ENCODE data around the gene MYO18B. TPM values are rescaled to one million over a fixed set of nuclear protein-coding genes. Genes with fewer than 3 reads are reported as not detected.

The MYO18B gene
- polyA plus RNA-seq, 1 donor (not counting 4 experiments of a cell fraction or from before 2014, with no cell fraction given): not detected

DNA sequence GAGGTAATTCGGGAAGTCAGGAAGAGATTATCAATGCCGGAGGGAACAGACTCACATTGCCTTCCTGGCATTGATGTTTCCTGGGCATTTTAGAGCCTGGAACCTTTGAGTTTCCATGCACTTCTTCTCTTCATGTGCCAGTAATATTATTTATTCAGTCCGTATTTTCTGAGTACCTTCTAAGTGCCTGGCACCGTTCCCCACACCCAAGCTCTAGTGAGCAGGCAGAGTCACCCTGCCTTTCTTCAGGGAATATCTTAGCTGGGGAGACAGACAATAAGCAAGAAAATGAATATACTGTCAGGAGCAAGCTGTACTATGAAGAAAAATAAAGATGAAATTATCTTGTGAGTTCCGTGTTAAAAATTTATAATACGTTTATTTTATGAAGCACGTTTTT is 291.1 kb downstream of the MYO18B start:
- TF ChIP-seq, protein P1, sequence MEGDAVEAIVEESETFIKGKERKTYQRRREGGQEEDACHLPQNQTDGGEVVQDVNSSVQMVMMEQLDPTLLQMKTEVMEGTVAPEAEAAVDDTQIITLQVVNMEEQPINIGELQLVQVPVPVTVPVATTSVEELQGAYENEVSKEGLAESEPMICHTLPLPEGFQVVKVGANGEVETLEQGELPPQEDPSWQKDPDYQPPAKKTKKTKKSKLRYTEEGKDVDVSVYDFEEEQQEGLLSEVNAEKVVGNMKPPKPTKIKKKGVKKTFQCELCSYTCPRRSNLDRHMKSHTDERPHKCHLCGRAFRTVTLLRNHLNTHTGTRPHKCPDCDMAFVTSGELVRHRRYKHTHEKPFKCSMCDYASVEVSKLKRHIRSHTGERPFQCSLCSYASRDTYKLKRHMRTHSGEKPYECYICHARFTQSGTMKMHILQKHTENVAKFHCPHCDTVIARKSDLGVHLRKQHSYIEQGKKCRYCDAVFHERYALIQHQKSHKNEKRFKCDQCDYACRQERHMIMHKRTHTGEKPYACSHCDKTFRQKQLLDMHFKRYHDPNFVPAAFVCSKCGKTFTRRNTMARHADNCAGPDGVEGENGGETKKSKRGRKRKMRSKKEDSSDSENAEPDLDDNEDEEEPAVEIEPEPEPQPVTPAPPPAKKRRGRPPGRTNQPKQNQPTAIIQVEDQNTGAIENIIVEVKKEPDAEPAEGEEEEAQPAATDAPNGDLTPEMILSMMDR (optimal IDR thresholded peaks at IDR 0.05 in 1 of 3, IDR thresholded peaks at IDR 0.05 in 1 of 3, conservative IDR thresholded peaks at IDR 0.05 in 1 of 3; ENCODE audit: extremely low read depth in 1 of 3, insufficient read depth in 2 of 3, low read length in 3 of 3): no peak
- TF ChIP-seq EZH2 (IDR thresholded peaks at IDR 0.05; ENCODE audit: low read length): no peak
- no peaks in the 10 kb centered on the region for H3K27me3 ChIP-seq (ENCODE audit: control insufficient read depth, extremely low read depth, insufficient read depth, low read length)
- no peaks in the 10 kb centered on the region for H3K36me3 ChIP-seq (ENCODE audit: control insufficient read depth in 2 of 2, extremely low read depth in 1 of 2, insufficient read depth in 2 of 2, low read length in 2 of 2)
- H3K27ac ChIP-seq (ENCODE audit: control insufficient read depth, insufficient read depth, low read length): no peak overlapping the region
- FAIRE-seq (no peak), DNase-seq (ENCODE audit: low read depth, low spot score) (no peak)
- H3K4me3 ChIP-seq (ENCODE audit: control insufficient read depth in 2 of 3, extremely low read depth in 1 of 3, insufficient read depth in 2 of 3, low read depth in 1 of 3, low read length in 3 of 3): no peak overlapping the region
- no peaks in the 10 kb centered on the region for H3K9me1 ChIP-seq (ENCODE audit: control insufficient read depth, extremely low read depth, insufficient read depth, low read length)
- H3K79me2 ChIP-seq (ENCODE audit: control insufficient read depth, insufficient read depth, low read length): no peaks in the 10 kb centered on the region
- H3K4me1 ChIP-seq (ENCODE audit: control insufficient read depth, extremely low read depth, insufficient read depth, low read length): no peaks in the 10 kb centered on the region
- H3K4me2 ChIP-seq (ENCODE audit: control insufficient read depth, extremely low read depth, insufficient read depth, low read depth, low read length): no peak overlapping the region
- H3K9ac ChIP-seq (ENCODE audit: control insufficient read depth, extremely low read depth, insufficient read depth, low read length): no peak overlapping the region
- peaks cover 5% of the 10 kb centered on the region for H3K9me3 ChIP-seq (ENCODE audit: control insufficient read depth, low read depth, low read length)
- dilution Hi-C loops (cut with MboI; ENCODE audit: extremely low pct_ligation_motif_present, low sequenced_read_pairs): no loop called here
- no peak overlapping the region for H2AFZ ChIP-seq (ENCODE audit: control insufficient read depth, low read length)
- no peaks in the 10 kb centered on the region for H4K20me1 ChIP-seq (ENCODE audit: control insufficient read depth, extremely low read depth, insufficient read depth, low read length)

DNA sequence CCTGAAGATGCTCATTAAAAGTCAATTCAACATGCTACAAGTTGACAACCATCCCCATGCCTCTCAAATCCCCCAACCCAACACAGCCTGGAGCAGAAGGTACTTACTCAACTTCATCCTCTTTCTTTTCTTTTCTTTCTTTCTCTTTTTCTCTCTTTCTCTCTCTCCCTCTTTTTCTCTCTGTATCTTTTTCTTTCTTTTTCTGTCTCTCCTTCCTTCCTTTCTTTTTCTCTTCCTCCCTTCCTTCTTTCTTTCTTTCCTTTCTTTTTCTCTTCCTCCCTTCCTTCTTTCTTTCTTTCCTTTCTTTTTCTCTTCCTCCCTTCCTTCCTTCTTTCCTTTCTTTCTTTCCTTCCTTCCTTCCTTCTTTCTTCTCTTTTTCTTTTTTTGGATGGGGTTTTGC is 291.6 kb downstream of the MYO18B start:
- Histone ChIP-seq H3K9me1 (ENCODE audit: control insufficient read depth, extremely low read depth, insufficient read depth, low read length) (no peaks in the 10 kb centered on the region), H3K27me3 (ENCODE audit: control insufficient read depth, extremely low read depth, insufficient read depth, low read length) (no peaks in the 10 kb centered on the region), H3K9ac (ENCODE audit: control insufficient read depth, extremely low read depth, insufficient read depth, low read length) (no peak overlapping the region), H2AFZ (ENCODE audit: control insufficient read depth, low read length) (no peak overlapping the region), H3K4me1 (ENCODE audit: control insufficient read depth, extremely low read depth, insufficient read depth, low read length) (no peaks in the 10 kb centered on the region), H3K36me3 (ENCODE audit: control insufficient read depth in 2 of 2, extremely low read depth in 1 of 2, insufficient read depth in 2 of 2, low read length in 2 of 2) (no peaks in the 10 kb centered on the region), H3K9me3 (ENCODE audit: control insufficient read depth, low read depth, low read length) (peaks cover 5% of the 10 kb centered on the region), H4K20me1 (ENCODE audit: control insufficient read depth, extremely low read depth, insufficient read depth, low read length) (no peaks in the 10 kb centered on the region), H3K27ac (ENCODE audit: control insufficient read depth, insufficient read depth, low read length) (no peak overlapping the region), H3K4me3 (ENCODE audit: control insufficient read depth in 2 of 3, extremely low read depth in 1 of 3, insufficient read depth in 2 of 3, low read depth in 1 of 3, low read length in 3 of 3) (no peak overlapping the region), H3K79me2 (ENCODE audit: control insufficient read depth, insufficient read depth, low read length) (no peaks in the 10 kb centered on the region), H3K4me2 (ENCODE audit: control insufficient read depth, extremely low read depth, insufficient read depth, low read depth, low read length) (no peak overlapping the region)
- dilution Hi-C loops (cut with MboI; ENCODE audit: extremely low pct_ligation_motif_present, low sequenced_read_pairs): no loop called here
- no peak for TF ChIP-seq EZH2 (IDR thresholded peaks at IDR 0.05; ENCODE audit: low read length)
- TF ChIP-seq, protein P1 (optimal IDR thresholded peaks at IDR 0.05 in 1 of 3, IDR thresholded peaks at IDR 0.05 in 1 of 3, conservative IDR thresholded peaks at IDR 0.05 in 1 of 3; ENCODE audit: extremely low read depth in 1 of 3, insufficient read depth in 2 of 3, low read length in 3 of 3): no peak
- FAIRE-seq: no peak
- no peak for DNase-seq (ENCODE audit: low read depth, low spot score)

Measured in keratinocyte (primary cell).